H9 (cell line): ENCODE data around the gene CNTFR. TPM values are rescaled to one million over a fixed set of nuclear protein-coding genes. Genes with fewer than 3 reads are reported as not detected.

Source experiments
- DNase-seq: peaks from one replicate; pipeline ENCODE4 v3.0.0-alpha.2; 2017
- H2AFZ ChIP-seq: one replicate; pipeline ENCODE4 v1.6.1; 2013; ENCODE audit warnings: mild to moderate bottlenecking, low read length, control low read depth, moderate library complexity
- H2AK5ac ChIP-seq: 2 replicates; pipeline ENCODE4 v1.6.1; 2013; ENCODE audit warnings: low read length, control low read depth, mixed read lengths; ENCODE audit not compliant: insufficient read length
- H2BK120ac ChIP-seq: one replicate; pipeline ENCODE4 v1.6.1; 2013; ENCODE audit warnings: low read depth, mild to moderate bottlenecking, low read length, control low read depth, inconsistent platforms; ENCODE audit not compliant: poor library complexity, severe bottlenecking
- H2BK12ac ChIP-seq: 2 replicates; pipeline ENCODE4 v1.6.1; 2013; ENCODE audit warnings: low read length, control low read depth, mixed read lengths, low read depth; ENCODE audit not compliant: insufficient read length
- H2BK15ac ChIP-seq: 2 replicates; pipeline ENCODE4 v1.6.1; 2013; ENCODE audit warnings: low read depth, low read length, control low read depth
- H2BK20ac ChIP-seq: one replicate; pipeline ENCODE4 v1.6.1; 2013; ENCODE audit warnings: low read depth, mild to moderate bottlenecking, low read length, control low read depth, inconsistent platforms; ENCODE audit not compliant: poor library complexity, severe bottlenecking
- H2BK5ac ChIP-seq: 2 replicates; pipeline ENCODE4 v1.6.1; 2013; ENCODE audit warnings: low read length, control low read depth, mixed read lengths; ENCODE audit not compliant: insufficient read length
- H3K14ac ChIP-seq: 2 replicates; pipeline ENCODE4 v1.6.1; 2013; ENCODE audit warnings: low read length, control low read depth; ENCODE audit not compliant: insufficient read depth
- H3K18ac ChIP-seq: 2 replicates; pipeline ENCODE4 v1.6.1; 2013; ENCODE audit warnings: low read depth, mild to moderate bottlenecking, mixed read lengths, low read length, control low read depth; ENCODE audit not compliant: insufficient read length
- H3K23ac ChIP-seq: 2 replicates; pipeline ENCODE4 v1.6.1; 2013; ENCODE audit warnings: low read length, control low read depth, mixed read lengths, low read depth; ENCODE audit not compliant: insufficient read length
- H3K23me2 ChIP-seq: 2 replicates; pipeline ENCODE4 v1.6.1; 2013; ENCODE audit warnings: low read depth, mild to moderate bottlenecking, mixed read lengths, low read length, control low read depth; ENCODE audit not compliant: insufficient read length, poor library complexity, severe bottlenecking
- H3K27ac ChIP-seq: 2 replicates; pipeline ENCODE4 v1.5.1; 2013; ENCODE audit warnings: low read length, control low read depth, mixed read lengths, low read depth; ENCODE audit not compliant: insufficient read length
- H3K27me3 ChIP-seq: 2 replicates; pipeline ENCODE4 v1.6.1; 2013; ENCODE audit warnings: low read length, control low read depth, inconsistent platforms; ENCODE audit not compliant: insufficient read depth
- H3K4ac ChIP-seq: 2 replicates; pipeline ENCODE4 v1.6.1; 2013; ENCODE audit warnings: low read depth, mild to moderate bottlenecking, control low read depth, inconsistent platforms, low read length, moderate library complexity
- H3K4me1 ChIP-seq: 2 replicates; pipeline ENCODE4 v1.6.1; 2013; ENCODE audit warnings: low read length, control low read depth, inconsistent platforms; ENCODE audit not compliant: insufficient read depth
- H3K4me2 ChIP-seq: 2 replicates; pipeline ENCODE4 v1.6.1; 2013; ENCODE audit warnings: low read length, control low read depth, mixed read lengths; ENCODE audit not compliant: insufficient read length, insufficient read depth
- H3K56ac ChIP-seq: 2 replicates; pipeline ENCODE4 v1.6.1; 2013; ENCODE audit warnings: low read depth, mild to moderate bottlenecking, mixed read lengths, low read length, control low read depth; ENCODE audit not compliant: insufficient read length
- H3K79me1 ChIP-seq: 2 replicates; pipeline ENCODE4 v1.6.1; 2013; ENCODE audit warnings: low read depth, mild to moderate bottlenecking, moderate library complexity, low read length, control low read depth, inconsistent platforms; ENCODE audit not compliant: insufficient read depth, poor library complexity, severe bottlenecking
- H3K79me2 ChIP-seq: 2 replicates; pipeline ENCODE4 v1.6.1; 2013; ENCODE audit warnings: low read length, control low read depth, inconsistent platforms; ENCODE audit not compliant: insufficient read depth
- H3K9ac ChIP-seq: 2 replicates; pipeline ENCODE4 v1.6.1; 2013; ENCODE audit warnings: low read length, control low read depth, mixed read lengths; ENCODE audit not compliant: insufficient read length; ENCODE audit errors: extremely low read depth
- H3K9me3 ChIP-seq: one replicate; pipeline ENCODE4 v1.6.1; 2013; ENCODE audit warnings: low read depth, low read length, inconsistent platforms; ENCODE audit not compliant: control insufficient read depth
- H3T11ph ChIP-seq: one replicate; pipeline ENCODE4 v1.6.1; 2013; ENCODE audit warnings: mild to moderate bottlenecking, low read length, control low read depth, inconsistent platforms
- H4K20me1 ChIP-seq: one replicate; pipeline ENCODE4 v1.6.1; 2013; ENCODE audit not compliant: control insufficient read depth, insufficient read length, insufficient read depth
- H4K5ac ChIP-seq: 2 replicates; pipeline ENCODE4 v1.6.1; 2013; ENCODE audit warnings: low read depth, mild to moderate bottlenecking, mixed read lengths, low read length, control low read depth; ENCODE audit not compliant: insufficient read length
- H4K8ac ChIP-seq: replicated peaks from 2 replicates; pipeline ENCODE4 v1.6.1; 2013; ENCODE audit warnings: low read length, control low read depth, mixed read lengths, low read depth; ENCODE audit not compliant: insufficient read length
- H4K91ac ChIP-seq: 2 replicates; pipeline ENCODE4 v1.6.1; 2013; ENCODE audit warnings: low read depth, mild to moderate bottlenecking, moderate library complexity, mixed read lengths, low read length, control low read depth; ENCODE audit not compliant: insufficient read length
- H3K27ac Mint-ChIP-seq, 3 experiments: 2 replicates in 2 of 3; 3 replicates in 1 of 3; pipeline ENCODE4 v1.8.0; 2020 to 2021; ENCODE audit warnings: mixed read lengths in 3 of 3, mild to moderate bottlenecking in 1 of 3, moderate library complexity in 1 of 3
- H3K27me3 Mint-ChIP-seq: 2 replicates; pipeline ENCODE4 v1.8.0; 2021; ENCODE audit warnings: low read depth, mild to moderate bottlenecking, moderate library complexity, mixed read lengths
- H3K36me3 Mint-ChIP-seq, 3 experiments: 2 replicates in 2 of 3; 3 replicates in 1 of 3; pipeline ENCODE4 v1.8.0; 2020 to 2021; ENCODE audit warnings: low read depth in 3 of 3, mixed read lengths in 3 of 3; ENCODE audit not compliant: insufficient read depth in 1 of 3
- H3K4me1 Mint-ChIP-seq, 2 experiments: 2 replicates each; pipeline ENCODE4 v1.8.0; 2020; ENCODE audit warnings: mixed read lengths in 2 of 2
- H3K4me3 Mint-ChIP-seq, 2 experiments: 2 replicates in 1 of 2; 3 replicates in 1 of 2; pipeline ENCODE4 v1.8.0; 2020 to 2021; ENCODE audit warnings: mild to moderate bottlenecking in 2 of 2, mixed read lengths in 2 of 2, moderate library complexity in 1 of 2
- H3K9me3 Mint-ChIP-seq, 2 experiments: 2 replicates in 1 of 2; 3 replicates in 1 of 2; pipeline ENCODE4 v1.8.0; 2020; ENCODE audit warnings: mild to moderate bottlenecking in 2 of 2, mixed read lengths in 2 of 2, moderate library complexity in 1 of 2
- CTCF ChIP-seq: fragments of 200-600 bp; sonication (generic); conservative IDR thresholded peaks from 3 replicates; pipeline ENCODE4 v1.8.0; 2021; ENCODE audit warnings: antibody characterized with exemption, mild to moderate bottlenecking
- WGBS: extraction: QIAGEN DNeasy Blood & Tissue Kit; methylation state at CpG from one replicate; pipeline ENCODE4 v1.1.7; 2013; ENCODE audit warnings: missing lambda C conversion rate, low lambda C conversion rate, mixed read lengths; ENCODE audit not compliant: insufficient read length; ENCODE audit errors: extremely low coverage; 5-methylcytosine and 5-hydroxymethylcytosine counted together
- total RNA-seq: library from RNA; stranded (reverse); gene quantifications from 2 replicates; pipeline ENCODE4 v1.2.1, GENCODE V29; 2021

CNTFR gene
- total RNA-seq, 1 experiment from 2014 or later, result 0.55 TPM

- Histone ChIP-seq H2BK12ac (no peak overlapping the region), H3K23ac (no peak overlapping the region), H3K4ac (no peak overlapping the region), H2AFZ (no peak overlapping the region), H3K9ac (no peak overlapping the region), H2BK120ac (no peak overlapping the region), H4K5ac (no peak overlapping the region), H3K27ac (no peak overlapping the region), H4K20me1 (peaks cover 4% of the 10 kb centered on the region), H3K56ac (no peak overlapping the region), H2BK15ac (no peak overlapping the region), H2AK5ac (no peak overlapping the region), H3K4me1 (peaks cover 10% of the 10 kb centered on the region), H4K91ac (no peak overlapping the region), H3K4me2 (no peak overlapping the region), H3K18ac (no peak overlapping the region), H2BK20ac (no peak overlapping the region), H3K27me3 (peaks cover 8% of the 10 kb centered on the region), H2BK5ac (no peak overlapping the region), H4K8ac (no peak overlapping the region), H3K14ac (no peak overlapping the region), H3K9me3 (no peaks in the 10 kb centered on the region), H3K23me2 (peaks cover under 1% of the 10 kb centered on the region), H3K79me2 (no peaks in the 10 kb centered on the region), H3T11ph (no peak overlapping the region), H3K79me1 (no peaks in the 10 kb centered on the region)
- H3K27me3 Mint-ChIP-seq, result peaks cover 46% of the 10 kb centered on the region
- no peak overlapping the region for H3K4me3 Mint-ChIP-seq
- H3K4me1 Mint-ChIP-seq, result peaks cover 41 to 56% of the 10 kb centered on the region in 2 experiments
- TF ChIP-seq CTCF, result no peak
- no peak overlapping the region for H3K27ac Mint-ChIP-seq
- no peak for DNase-seq
- H3K36me3 Mint-ChIP-seq, result no peaks in the 10 kb centered on the region
- no peaks in the 10 kb centered on the region; a peak in 1 of 5 replicates for H3K9me3 Mint-ChIP-seq
- WGBS, result no CpG with 5 or more reads among the region's 17 CpGs
Observed at GRCh38 chr9:34573599-34574325, 15.8 kb downstream of the CNTFR start.
